HCT116 (cell line): ENCODE measurements around the gene TSPAN11.

ENCODE experiments used
- CEBPB ChIP-seq: IDR thresholded peaks from 2 replicates; pipeline ENCODE4 v1.6.1; 2012; ENCODE audit warnings: low read depth
- CTCF ChIP-seq, 3 experiments: fragments of 200-600 bp in 1 of 3; sonication (generic) in 1 of 3; IDR thresholded peaks in 2 of 3; conservative IDR thresholded peaks in 1 of 3; 2 replicates each; pipeline ENCODE4 v1.5.1; 2012 to 2017; ENCODE audit warnings: low read depth in 2 of 3, low read length in 2 of 3, antibody characterized with exemption in 1 of 3, borderline replicate concordance in 1 of 3, control low read depth in 1 of 3, mild to moderate bottlenecking in 1 of 3, mixed read lengths in 1 of 3, mixed run types in 1 of 3, moderate library complexity in 1 of 3; ENCODE audit not compliant: insufficient read depth in 1 of 3
- EZH2 ChIP-seq: fragments of 200-600 bp; sonication (generic); IDR thresholded peaks from 2 replicates; pipeline ENCODE4 v1.6.1; 2017; ENCODE audit warnings: antibody characterized with exemption, mixed run types
- EZH2phosphoT487 ChIP-seq: fragments of 200-600 bp; IDR thresholded peaks from 2 replicates; pipeline ENCODE4 v1.6.1; 2018; ENCODE audit warnings: antibody characterized with exemption, borderline replicate concordance
- FOSL1 ChIP-seq: IDR thresholded peaks from 2 replicates; pipeline ENCODE4 v1.6.1; 2012; ENCODE audit warnings: low read depth
- POLR2A ChIP-seq: IDR thresholded peaks from 2 replicates; pipeline ENCODE4 v1.7.0; 2011; ENCODE audit warnings: borderline replicate concordance; ENCODE audit not compliant: insufficient read depth, insufficient read length; ENCODE audit errors: extremely low read depth
- POLR2AphosphoS5 ChIP-seq: IDR thresholded peaks from 2 replicates; pipeline ENCODE4 v1.6.1; 2011; ENCODE audit warnings: mild to moderate bottlenecking, low read depth, low read length, moderate library complexity
- RAD21 ChIP-seq: IDR thresholded peaks from 2 replicates; pipeline ENCODE4 v1.6.1; 2012; ENCODE audit warnings: low read depth, mild to moderate bottlenecking
- REST ChIP-seq: IDR thresholded peaks from 2 replicates; pipeline ENCODE4 v1.6.1; 2012; ENCODE audit warnings: low read depth
- TCF7L2 ChIP-seq: IDR thresholded peaks from 2 replicates; pipeline ENCODE4 v1.7.0; 2011; ENCODE audit warnings: borderline replicate concordance, inconsistent platforms; ENCODE audit not compliant: insufficient read depth, insufficient read length; ENCODE audit errors: extremely low read depth
- ZFX ChIP-seq: fragments of 450-650 bp; IDR thresholded peaks from 2 replicates; pipeline ENCODE4 v1.6.1; 2017

- TF ChIP-seq EZH2 = no peak
- no peak for TF ChIP-seq RAD21
- no peak for TF ChIP-seq CEBPB
- TF ChIP-seq TCF7L2 = no peak
- no peak for TF ChIP-seq CTCF (IDR thresholded peaks at IDR 0.05 in 2 of 3, conservative IDR thresholded peaks at IDR 0.05 in 1 of 3; ENCODE audit: borderline replicate concordance in 1 of 3, insufficient read depth in 1 of 3, low read depth in 2 of 3, low read length in 2 of 3)
- no peak for TF ChIP-seq POLR2AphosphoS5
- no peak for TF ChIP-seq POLR2A
- no peak for TF ChIP-seq ZFX
- TF ChIP-seq EZH2phosphoT487 = no peak
- TF ChIP-seq FOSL1 = no peak
- no peak for TF ChIP-seq REST
These were observed 11.5 kb upstream of the TSPAN11 start for GRCh38 chr12:30914986-30915591.
